Fibroblast of the aortic adventitia (primary cell): ENCODE measurements around the gene CFAP54. TPM values are rescaled to one million over a fixed set of nuclear protein-coding genes. Genes with fewer than 3 reads are reported as not detected.
"Not testable (repeated sequence)": the region's sequence is repeated elsewhere in the genome, so short reads cannot be mapped to it uniquely, and the experiment has no call there.

ENCODE experiments used
- DNase-seq: peaks from one replicate; pipeline ENCODE4 v3.0.0-alpha.2; 2010; ENCODE audit warnings: low read depth
- H3K4me3 ChIP-seq: 2 replicates; pipeline ENCODE4 v1.5.1; 2011; ENCODE audit warnings: low read depth, mild to moderate bottlenecking, control low read depth, low read length, moderate library complexity
- CTCF ChIP-seq: IDR thresholded peaks from 2 replicates; pipeline ENCODE4 v1.5.1; 2011; ENCODE audit warnings: mild to moderate bottlenecking, low read length, control low read depth, inconsistent platforms; ENCODE audit not compliant: insufficient read depth
- total RNA-seq: library from RNA; depleted of rRNA; stranded (reverse); fragments of >200 nt; gene quantifications from 2 replicates; pipeline ENCODE4 v1.2.3, GENCODE V29; 2012; ENCODE audit warnings: low replicate concordance

The CFAP54 gene
- total RNA-seq, 1 donor = 3.0 TPM

GRCh38 chr12:96719660-96720362 lies 230.4 kb downstream of the CFAP54 start:
- DNase-seq = peak; percentile 25
- no peak for TF ChIP-seq CTCF
- H3K4me3 ChIP-seq = peak overlapping the region; percentile 50

- peak overlapping the region; percentile 50 for H3K4me3 ChIP-seq
- TF ChIP-seq CTCF = peak; percentile 35
- DNase-seq = no peak
These were observed 231.0 kb downstream of the CFAP54 start for GRCh38 chr12:96720363-96720705.

- not testable (repeated sequence) for DNase-seq, H3K4me3 ChIP-seq
These were observed 240.1 kb downstream of the CFAP54 start for GRCh38 chr12:96729466-96729865.

GRCh38 chr12:96729886-96730285 lies 240.5 kb downstream of the CFAP54 start:
- no peak for TF ChIP-seq CTCF
- DNase-seq = no peak
- H3K4me3 ChIP-seq = no peak overlapping the region

GRCh38 chr12:96743606-96744005 lies 254.2 kb downstream of the CFAP54 start:
- peak; percentile 54 for DNase-seq
- H3K4me3 ChIP-seq = no peak overlapping the region
- TF ChIP-seq CTCF = no peak

GRCh38 chr12:96749999-96750398 lies 260.6 kb downstream of the CFAP54 start:
- no peak for TF ChIP-seq CTCF
- DNase-seq = no peak
- H3K4me3 ChIP-seq = no peak overlapping the region

- H3K4me3 ChIP-seq = no peak overlapping the region
- TF ChIP-seq CTCF = no peak
- DNase-seq = no peak
These were observed 262.2 kb downstream of the CFAP54 start for GRCh38 chr12:96751626-96752025.
